ENCODE results near the gene SLC25A12.

The SLC25A12 gene

GRCh38 chr2:171847627-171848026 is 46.4 kb downstream of the SLC25A12 start:
- DNase-seq (ENCODE audit: insufficient read length), result no peak
- FAIRE-seq, result no peak

DNA sequence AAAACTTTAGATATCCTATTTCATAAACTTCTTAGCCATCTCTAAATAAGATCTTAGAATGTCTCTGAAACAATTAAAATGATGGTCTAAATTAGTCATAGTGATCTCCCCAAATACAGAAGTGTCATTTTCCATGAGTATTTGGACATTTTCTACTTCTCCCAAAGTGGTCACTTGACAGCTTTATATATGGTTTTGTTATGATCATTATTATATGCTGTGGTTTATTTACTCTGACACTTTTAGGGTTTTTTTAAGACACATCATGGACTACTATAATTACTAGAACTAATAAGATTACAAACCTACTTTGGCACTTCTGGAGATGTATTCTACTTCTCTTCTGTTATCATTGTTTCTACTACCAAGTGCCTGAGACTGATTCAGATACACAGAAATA is 47.1 kb downstream of the SLC25A12 start:
- FAIRE-seq (no peak), DNase-seq (ENCODE audit: insufficient read length) (no peak)
- TF ChIP-seq TAF1 (IDR thresholded peaks at IDR 0.05; ENCODE audit: borderline replicate concordance, low read depth, low read length), result no peak
- TF ChIP-seq POLR2A (IDR thresholded peaks at IDR 0.05; ENCODE audit: low read depth, low read length), result no peak
- TF ChIP-seq POLR2AphosphoS5 (IDR thresholded peaks at IDR 0.05; ENCODE audit: low read depth, low read length), result no peak

More at GRCh38 chr2:171847627-171848026, 46.4 kb downstream of the SLC25A12 start:
- TF ChIP-seq POLR2A (IDR thresholded peaks at IDR 0.05; ENCODE audit: low read depth, low read length) (no peak), POLR2AphosphoS5 (IDR thresholded peaks at IDR 0.05; ENCODE audit: low read depth, low read length) (no peak), TAF1 (IDR thresholded peaks at IDR 0.05; ENCODE audit: borderline replicate concordance, low read depth, low read length) (no peak)

- TF ChIP-seq POLR2AphosphoS5 (IDR thresholded peaks at IDR 0.05; ENCODE audit: low read depth, low read length) (no peak), TAF1 (IDR thresholded peaks at IDR 0.05; ENCODE audit: borderline replicate concordance, low read depth, low read length) (no peak), POLR2A (IDR thresholded peaks at IDR 0.05; ENCODE audit: low read depth, low read length) (no peak)
- FAIRE-seq (no peak), DNase-seq (ENCODE audit: insufficient read length) (no peak)
Observed at GRCh38 chr2:171841996-171842395, 52.0 kb downstream of the SLC25A12 start.

DNA sequence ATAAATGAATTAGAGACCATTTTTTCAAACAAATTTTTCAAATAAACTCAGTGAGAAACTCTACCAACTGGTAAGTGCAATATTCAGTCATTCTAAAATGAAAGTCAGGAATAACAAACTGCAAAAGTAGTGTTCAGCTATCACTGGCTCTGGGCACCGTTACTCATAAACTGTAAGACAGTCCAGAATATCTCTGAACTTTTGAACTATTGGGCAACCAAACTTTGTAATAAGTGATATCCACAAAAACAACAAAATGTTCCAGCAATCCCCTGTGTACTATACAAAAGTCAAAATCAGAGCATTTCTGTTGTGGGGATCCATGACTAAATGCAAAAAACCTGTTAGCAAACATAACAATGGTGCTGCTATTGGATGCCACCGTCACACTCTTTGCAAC is 56.3 kb downstream of the SLC25A12 start:
- TF ChIP-seq TAF1 (IDR thresholded peaks at IDR 0.05; ENCODE audit: borderline replicate concordance, low read depth, low read length), result no peak
- TF ChIP-seq POLR2AphosphoS5 (IDR thresholded peaks at IDR 0.05; ENCODE audit: low read depth, low read length), result no peak
- no peak for TF ChIP-seq POLR2A (IDR thresholded peaks at IDR 0.05; ENCODE audit: low read depth, low read length)
- no peak for DNase-seq (ENCODE audit: insufficient read length)
- FAIRE-seq, result peak; percentile 5

GRCh38 chr2:171836146-171836910 is 57.7 kb downstream of the SLC25A12 start:
- no peak for DNase-seq (ENCODE audit: insufficient read length)
- TF ChIP-seq POLR2A (IDR thresholded peaks at IDR 0.05; ENCODE audit: low read depth, low read length) (no peak), TAF1 (IDR thresholded peaks at IDR 0.05; ENCODE audit: borderline replicate concordance, low read depth, low read length) (no peak)
- FAIRE-seq, result no peak

DNA sequence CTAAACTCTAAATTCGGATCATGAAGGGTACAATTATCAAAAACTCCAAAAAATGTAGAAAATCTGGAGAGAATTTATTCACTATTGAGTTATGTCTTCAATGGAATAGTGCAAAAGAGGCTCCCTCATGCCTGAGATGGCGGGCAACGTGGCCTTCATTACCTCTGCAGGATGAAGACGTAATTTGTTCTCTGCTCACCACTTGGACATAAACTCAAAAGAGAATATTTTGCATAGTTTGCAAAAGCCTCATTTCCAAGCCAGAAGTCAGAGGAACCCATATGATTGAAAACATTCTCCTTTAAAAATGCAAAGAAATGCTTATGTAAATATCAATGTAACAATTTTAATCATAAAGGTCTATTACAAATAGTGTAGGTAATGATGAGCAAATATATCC is 58.7 kb downstream of the SLC25A12 start:
- no peak for FAIRE-seq
- DNase-seq (ENCODE audit: insufficient read length), result no peak
- no peak for TF ChIP-seq POLR2A (IDR thresholded peaks at IDR 0.05; ENCODE audit: low read depth, low read length)
- no peak for TF ChIP-seq TAF1 (IDR thresholded peaks at IDR 0.05; ENCODE audit: borderline replicate concordance, low read depth, low read length)
- no peak for TF ChIP-seq POLR2AphosphoS5 (IDR thresholded peaks at IDR 0.05; ENCODE audit: low read depth, low read length)

- FAIRE-seq (no peak), DNase-seq (ENCODE audit: insufficient read length) (no peak)
- no peak for TF ChIP-seq POLR2A (IDR thresholded peaks at IDR 0.05; ENCODE audit: low read depth, low read length)
Observed at GRCh38 chr2:171834286-171834685, 59.8 kb downstream of the SLC25A12 start.

- TF ChIP-seq TAF1 (IDR thresholded peaks at IDR 0.05; ENCODE audit: borderline replicate concordance, low read depth, low read length) (no peak), POLR2A (IDR thresholded peaks at IDR 0.05; ENCODE audit: low read depth, low read length) (no peak), POLR2AphosphoS5 (IDR thresholded peaks at IDR 0.05; ENCODE audit: low read depth, low read length) (no peak)
- no peak for DNase-seq (ENCODE audit: insufficient read length)
- FAIRE-seq, result no peak
Observed at GRCh38 chr2:171832489-171832888, 61.6 kb downstream of the SLC25A12 start.

GRCh38 chr2:171830039-171830438 is 64.0 kb downstream of the SLC25A12 start:
- DNase-seq (ENCODE audit: insufficient read length) (no peak), FAIRE-seq (no peak)
- TF ChIP-seq POLR2A (IDR thresholded peaks at IDR 0.05; ENCODE audit: low read depth, low read length), result no peak
- TF ChIP-seq TAF1 (IDR thresholded peaks at IDR 0.05; ENCODE audit: borderline replicate concordance, low read depth, low read length), result no peak
- no peak for TF ChIP-seq POLR2AphosphoS5 (IDR thresholded peaks at IDR 0.05; ENCODE audit: low read depth, low read length)

GRCh38 chr2:171824086-171824485 is 70.0 kb downstream of the SLC25A12 start:
- FAIRE-seq (no peak), DNase-seq (ENCODE audit: insufficient read length) (no peak)
- TF ChIP-seq POLR2AphosphoS5 (IDR thresholded peaks at IDR 0.05; ENCODE audit: low read depth, low read length) (no peak), TAF1 (IDR thresholded peaks at IDR 0.05; ENCODE audit: borderline replicate concordance, low read depth, low read length) (no peak), POLR2A (IDR thresholded peaks at IDR 0.05; ENCODE audit: low read depth, low read length) (no peak)

- FAIRE-seq (no peak), DNase-seq (ENCODE audit: insufficient read length) (no peak)
- TF ChIP-seq TAF1 (IDR thresholded peaks at IDR 0.05; ENCODE audit: borderline replicate concordance, low read depth, low read length), result no peak
- TF ChIP-seq POLR2A (IDR thresholded peaks at IDR 0.05; ENCODE audit: low read depth, low read length), result no peak
Observed at GRCh38 chr2:171822525-171823322, 71.3 kb downstream of the SLC25A12 start.

GRCh38 chr2:171819453-171819852 is 74.6 kb downstream of the SLC25A12 start:
- TF ChIP-seq POLR2A (IDR thresholded peaks at IDR 0.05; ENCODE audit: low read depth, low read length) (no peak), TAF1 (IDR thresholded peaks at IDR 0.05; ENCODE audit: borderline replicate concordance, low read depth, low read length) (no peak)
- DNase-seq (ENCODE audit: insufficient read length), result no peak
- FAIRE-seq, result no peak
